Measurements from ENCODE around the gene NFYB.

DNA sequence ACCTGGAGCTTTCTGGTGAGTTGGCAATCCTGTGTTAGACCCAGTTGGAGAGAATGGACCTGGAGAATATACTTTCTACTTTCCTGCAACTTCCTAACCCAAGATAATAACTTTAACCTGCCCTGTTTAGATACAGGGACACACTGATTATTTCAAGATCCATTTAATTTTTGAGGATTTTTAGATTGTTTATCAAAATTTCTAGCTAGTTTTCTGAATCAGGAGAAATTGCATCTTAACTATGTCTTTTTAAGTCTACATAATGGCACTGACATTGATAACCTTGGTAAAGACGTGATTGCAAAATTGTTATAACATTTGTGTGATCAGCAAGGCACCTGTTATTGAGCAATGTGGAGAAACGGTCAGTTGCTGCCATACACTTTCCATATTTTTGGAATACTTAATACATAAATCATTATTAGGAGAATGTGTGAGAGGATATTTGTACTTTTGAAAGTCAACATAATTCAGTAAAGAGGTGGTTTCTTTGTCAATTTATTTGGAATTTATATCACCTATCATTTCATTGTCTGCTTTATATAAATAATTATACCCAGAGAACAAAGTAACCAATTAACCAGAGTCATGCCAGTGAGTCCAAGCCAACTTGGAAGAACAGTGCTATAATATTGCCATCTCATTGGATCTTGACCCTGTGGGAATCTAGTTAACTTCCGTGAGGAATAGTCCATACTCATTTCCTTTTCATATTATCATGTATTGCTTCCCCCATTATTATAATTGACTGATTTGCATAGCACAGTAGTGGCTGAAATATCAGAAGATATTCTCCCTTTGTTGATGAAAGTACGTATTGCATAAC, 28.4 kb downstream of the NFYB start:
- TF ChIP-seq, protein P1, sequence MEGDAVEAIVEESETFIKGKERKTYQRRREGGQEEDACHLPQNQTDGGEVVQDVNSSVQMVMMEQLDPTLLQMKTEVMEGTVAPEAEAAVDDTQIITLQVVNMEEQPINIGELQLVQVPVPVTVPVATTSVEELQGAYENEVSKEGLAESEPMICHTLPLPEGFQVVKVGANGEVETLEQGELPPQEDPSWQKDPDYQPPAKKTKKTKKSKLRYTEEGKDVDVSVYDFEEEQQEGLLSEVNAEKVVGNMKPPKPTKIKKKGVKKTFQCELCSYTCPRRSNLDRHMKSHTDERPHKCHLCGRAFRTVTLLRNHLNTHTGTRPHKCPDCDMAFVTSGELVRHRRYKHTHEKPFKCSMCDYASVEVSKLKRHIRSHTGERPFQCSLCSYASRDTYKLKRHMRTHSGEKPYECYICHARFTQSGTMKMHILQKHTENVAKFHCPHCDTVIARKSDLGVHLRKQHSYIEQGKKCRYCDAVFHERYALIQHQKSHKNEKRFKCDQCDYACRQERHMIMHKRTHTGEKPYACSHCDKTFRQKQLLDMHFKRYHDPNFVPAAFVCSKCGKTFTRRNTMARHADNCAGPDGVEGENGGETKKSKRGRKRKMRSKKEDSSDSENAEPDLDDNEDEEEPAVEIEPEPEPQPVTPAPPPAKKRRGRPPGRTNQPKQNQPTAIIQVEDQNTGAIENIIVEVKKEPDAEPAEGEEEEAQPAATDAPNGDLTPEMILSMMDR (IDR thresholded peaks at IDR 0.05) = peak; percentile 74
- TF ChIP-seq POLR2AphosphoS5 (IDR thresholded peaks at IDR 0.05; ENCODE audit: low read depth, low read length) = no peak
- TF ChIP-seq, protein P2, sequence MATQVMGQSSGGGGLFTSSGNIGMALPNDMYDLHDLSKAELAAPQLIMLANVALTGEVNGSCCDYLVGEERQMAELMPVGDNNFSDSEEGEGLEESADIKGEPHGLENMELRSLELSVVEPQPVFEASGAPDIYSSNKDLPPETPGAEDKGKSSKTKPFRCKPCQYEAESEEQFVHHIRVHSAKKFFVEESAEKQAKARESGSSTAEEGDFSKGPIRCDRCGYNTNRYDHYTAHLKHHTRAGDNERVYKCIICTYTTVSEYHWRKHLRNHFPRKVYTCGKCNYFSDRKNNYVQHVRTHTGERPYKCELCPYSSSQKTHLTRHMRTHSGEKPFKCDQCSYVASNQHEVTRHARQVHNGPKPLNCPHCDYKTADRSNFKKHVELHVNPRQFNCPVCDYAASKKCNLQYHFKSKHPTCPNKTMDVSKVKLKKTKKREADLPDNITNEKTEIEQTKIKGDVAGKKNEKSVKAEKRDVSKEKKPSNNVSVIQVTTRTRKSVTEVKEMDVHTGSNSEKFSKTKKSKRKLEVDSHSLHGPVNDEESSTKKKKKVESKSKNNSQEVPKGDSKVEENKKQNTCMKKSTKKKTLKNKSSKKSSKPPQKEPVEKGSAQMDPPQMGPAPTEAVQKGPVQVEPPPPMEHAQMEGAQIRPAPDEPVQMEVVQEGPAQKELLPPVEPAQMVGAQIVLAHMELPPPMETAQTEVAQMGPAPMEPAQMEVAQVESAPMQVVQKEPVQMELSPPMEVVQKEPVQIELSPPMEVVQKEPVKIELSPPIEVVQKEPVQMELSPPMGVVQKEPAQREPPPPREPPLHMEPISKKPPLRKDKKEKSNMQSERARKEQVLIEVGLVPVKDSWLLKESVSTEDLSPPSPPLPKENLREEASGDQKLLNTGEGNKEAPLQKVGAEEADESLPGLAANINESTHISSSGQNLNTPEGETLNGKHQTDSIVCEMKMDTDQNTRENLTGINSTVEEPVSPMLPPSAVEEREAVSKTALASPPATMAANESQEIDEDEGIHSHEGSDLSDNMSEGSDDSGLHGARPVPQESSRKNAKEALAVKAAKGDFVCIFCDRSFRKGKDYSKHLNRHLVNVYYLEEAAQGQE (IDR thresholded peaks at IDR 0.05; ENCODE audit: insufficient read depth in 1 of 2, low read depth in 2 of 2, low read length in 1 of 2) = no peak

All from Panc1 (cell line).